GM18870 (cell line): ENCODE measurements around the gene POGK.

Experiments used
- ATAC-seq: cut with Tn5 transposase; IDR thresholded peaks from one replicate; pipeline ENCODE4 v1.9.1; 2021; ENCODE audit warnings: moderate library complexity; ENCODE audit not compliant: unreplicated experiment

POGK gene

GRCh38 chr1:166899769-166900168, 60.5 kb downstream of the POGK start:
- no peak for ATAC-seq

GRCh38 chr1:166900987-166901386, 61.7 kb downstream of the POGK start:
- ATAC-seq: no peak

- no peak for ATAC-seq
Observed at GRCh38 chr1:166902279-166902678, 63.0 kb downstream of the POGK start.

- no peak for ATAC-seq
Observed at GRCh38 chr1:166903232-166903631, 64.0 kb downstream of the POGK start.

GRCh38 chr1:166905136-166905535, 65.9 kb downstream of the POGK start:
- no peak for ATAC-seq

GRCh38 chr1:166905900-166906299, 66.6 kb downstream of the POGK start:
- no peak for ATAC-seq
